K562 (cell line): ENCODE results near the gene FOXN3. TPM values are rescaled to one million over a fixed set of nuclear protein-coding genes. Genes with fewer than 3 reads are reported as not detected.

Experiments
- ATAC-seq: fragments of 200-7000 bp; cut with Tn5 transposase; 3 replicates; pipeline ENCODE4 v1.9.1; 2020; ENCODE audit warnings: moderate library complexity
- BruUV-seq: library from RNA; stranded (reverse); fragments of 400-500 nt; replicated peaks from 2 replicates; lab custom pipeline; 2021; lab: Mats Ljungman, UMichigan
- CTCF ChIA-PET: fragments of 300-600 bp; formaldehyde crosslinking; extraction: SDS; loops from one replicate; lab custom pipeline; 2021; ENCODE audit warnings: low intra/inter-chr PET ratio; lab: Yijun Ruan, JAX
- POLR2A ChIA-PET: fragments of 300-600, 350-650 bp; sonication (Branson Sonifier 250); formaldehyde crosslinking; extraction: SDS; loops from one replicate; lab custom pipeline; 2021; ENCODE audit warnings: antibody characterized with exemption, inconsistent platforms; lab: Yijun Ruan, JAX
- DNase-seq, 4 experiments: peaks; one replicate each; pipeline versions ENCODE4 v3.0.0 to v3.0.0-alpha.2; 2011 to 2018; ENCODE audit warnings: low spot score in 3 of 4, mixed read lengths in 3 of 4; ENCODE audit errors: extremely low read depth in 1 of 4
- FAIRE-seq: peaks from 2 replicates; lab custom pipeline; 2011; peaks lifted over from hg19 to GRCh38; lab: Jason Lieb, UNC
- H2AFZ ChIP-seq: 2 replicates; pipeline ENCODE4 v1.6.0; 2011; ENCODE audit warnings: low read depth, low read length, control low read depth, inconsistent platforms
- H3K27ac ChIP-seq: fragments of 200-600 bp; 3 replicates; pipeline ENCODE4 v1.8.0; 2011; ENCODE audit warnings: low read depth, mild to moderate bottlenecking, control low read depth, inconsistent platforms, low read length, moderate library complexity, mixed read lengths; ENCODE audit errors: extremely low read depth
- H3K27me3 ChIP-seq, 2 experiments: fragments of 300-600 bp in 1 of 2; 2 replicates in 1 of 2; 3 replicates in 1 of 2; pipeline versions ENCODE4 v1.6.0 to v1.8.0; 2011; ENCODE audit warnings: inconsistent platforms in 2 of 2, low read length in 2 of 2, mild to moderate bottlenecking in 1 of 2, mixed read lengths in 1 of 2, moderate library complexity in 1 of 2; ENCODE audit not compliant: control insufficient read depth in 2 of 2, insufficient read depth in 2 of 2
- H3K36me3 ChIP-seq: fragments of 300-600 bp; 3 replicates; pipeline ENCODE4 v1.8.0; 2011; ENCODE audit warnings: mild to moderate bottlenecking, low read length, inconsistent platforms; ENCODE audit not compliant: control insufficient read depth, insufficient read depth
- H3K4me1 ChIP-seq, 2 experiments: fragments of 200-600 bp in 1 of 2; replicated peaks in 1 of 2; 2 replicates in 1 of 2; 3 replicates in 1 of 2; pipeline versions ENCODE4 v1.5.1 to v1.8.0; 2011; ENCODE audit warnings: inconsistent platforms in 2 of 2, low read length in 2 of 2, mild to moderate bottlenecking in 1 of 2, mixed read lengths in 1 of 2, moderate library complexity in 1 of 2; ENCODE audit not compliant: control insufficient read depth in 2 of 2, insufficient read depth in 2 of 2
- H3K4me2 ChIP-seq: 2 replicates; pipeline ENCODE4 v1.6.1; 2011; ENCODE audit warnings: low read length, control low read depth, inconsistent platforms, mixed read lengths; ENCODE audit not compliant: insufficient read depth
- H3K4me3 ChIP-seq: fragments of 200-600 bp; sonication (generic), shearing (Covaris generic); 2 replicates; pipeline ENCODE4 v1.5.1; 2016; ENCODE audit warnings: control low read depth, inconsistent platforms
- H3K79me2 ChIP-seq: fragments of 200-600 bp; 3 replicates; pipeline ENCODE4 v1.8.0; 2011; ENCODE audit warnings: low read length, inconsistent platforms; ENCODE audit not compliant: control insufficient read depth, insufficient read depth
- H3K9ac ChIP-seq, 2 experiments: 2 replicates each; pipeline versions ENCODE4 v1.6.0 to v1.6.1; 2011; ENCODE audit warnings: low read depth in 2 of 2, low read length in 2 of 2, control low read depth in 1 of 2, inconsistent platforms in 1 of 2, mild to moderate bottlenecking in 1 of 2, mixed read lengths in 1 of 2; ENCODE audit not compliant: insufficient read depth in 1 of 2
- H3K9me1 ChIP-seq: one replicate; pipeline ENCODE4 v1.6.0; 2011; ENCODE audit warnings: inconsistent platforms, mild to moderate bottlenecking, low read length, moderate library complexity; ENCODE audit not compliant: control insufficient read depth, insufficient read depth
- H3K9me3 ChIP-seq: replicated peaks from 2 replicates; pipeline ENCODE4 v1.5.1; 2011; ENCODE audit warnings: low read depth, low read length, inconsistent platforms; ENCODE audit not compliant: control insufficient read depth, insufficient read depth
- H4K20me1 ChIP-seq: replicated peaks from 2 replicates; pipeline ENCODE4 v1.6.1; 2011; ENCODE audit warnings: low read length, inconsistent platforms, mixed read lengths; ENCODE audit not compliant: control insufficient read depth, insufficient read depth
- CBFA2T2 ChIP-seq: fragments of 450-650 bp; conservative IDR thresholded peaks from 2 replicates; pipeline ENCODE4 v1.6.1; 2017; ENCODE audit warnings: mild to moderate bottlenecking
- CBFA2T3 ChIP-seq: fragments of 450-650 bp; IDR thresholded peaks from 2 replicates; pipeline ENCODE4 v1.6.1; 2017
- CREBBP ChIP-seq: IDR thresholded peaks from one replicate; pipeline ENCODE4 v1.6.1; 2012; ENCODE audit warnings: low read depth, mild to moderate bottlenecking, control low read depth, inconsistent platforms, low read length
- FOXA3 ChIP-seq, 2 experiments: fragments of 450-650 bp in 1 of 2; sonication (generic) in 1 of 2; formaldehyde crosslinking; IDR thresholded peaks in 1 of 2; conservative IDR thresholded peaks in 1 of 2; 2 replicates each; pipeline versions ENCODE4 v1.4.0 to v1.8.0; 2020 to 2022; ENCODE audit warnings: mild to moderate bottlenecking in 2 of 2, missing genetic modification reagents in 1 of 2
- NCOA6 ChIP-seq: fragments of 450-650 bp; IDR thresholded peaks from 2 replicates; pipeline ENCODE4 v1.6.1; 2017; ENCODE audit warnings: mild to moderate bottlenecking
- NKRF ChIP-seq: fragments of 450-650 bp; IDR thresholded peaks from 2 replicates; pipeline ENCODE4 v1.6.1; 2016; ENCODE audit warnings: borderline replicate concordance
- PCBP2 ChIP-seq: fragments of 200-400 bp; formaldehyde crosslinking; IDR thresholded peaks from 2 replicates; pipeline ENCODE4 v1.6.1; 2018; ENCODE audit warnings: low read length, low read depth, mild to moderate bottlenecking, moderate library complexity; ENCODE audit not compliant: poor library complexity, severe bottlenecking
- POLR3A ChIP-seq: IDR thresholded peaks from 2 replicates; pipeline ENCODE4 v1.6.1; 2011; ENCODE audit warnings: borderline replicate concordance, mild to moderate bottlenecking, moderate library complexity; ENCODE audit not compliant: insufficient read length, insufficient read depth; ENCODE audit errors: extremely low read depth
- POLR3G ChIP-seq: IDR thresholded peaks from 2 replicates; pipeline ENCODE4 v1.6.1; 2011; ENCODE audit not compliant: insufficient read length, insufficient replicate concordance; ENCODE audit errors: extremely low read depth
- PTBP1 ChIP-seq: fragments of 200-400 bp; formaldehyde crosslinking; IDR thresholded peaks from 2 replicates; pipeline ENCODE4 v1.6.1; 2017; ENCODE audit warnings: low read depth, low read length
- RFX1 ChIP-seq: fragments of 450-650 bp; IDR thresholded peaks from 2 replicates; pipeline ENCODE4 v1.6.1; 2016; ENCODE audit warnings: mild to moderate bottlenecking, moderate library complexity
- SOX6 ChIP-seq: fragments of 450-650 bp; IDR thresholded peaks from 2 replicates; pipeline ENCODE4 v1.6.1; 2014; ENCODE audit warnings: mild to moderate bottlenecking
- SRSF9 ChIP-seq: fragments of 200-400 bp; formaldehyde crosslinking; IDR thresholded peaks from 2 replicates; pipeline ENCODE4 v1.6.1; 2017; ENCODE audit warnings: low read depth, low read length, borderline replicate concordance
- TAF15 ChIP-seq: fragments of 200-400 bp; formaldehyde crosslinking; IDR thresholded peaks from 2 replicates; pipeline ENCODE4 v1.6.1; 2017; ENCODE audit warnings: mild to moderate bottlenecking, low read depth, low read length, moderate library complexity
- ZHX1 ChIP-seq: fragments of 150-350 bp; conservative IDR thresholded peaks from 2 replicates; pipeline ENCODE4 v1.6.1; 2014; ENCODE audit warnings: low read length
- ZNF124 ChIP-seq: sonication (generic); formaldehyde crosslinking; IDR thresholded peaks from 2 replicates; pipeline ENCODE4 v1.8.1; 2022; ENCODE audit warnings: missing genetic modification reagents
- ZNF324 ChIP-seq: fragments of 250-450 bp; sonication (Bioruptor Pico); IDR thresholded peaks from 2 replicates; pipeline ENCODE4 v1.4.0; 2020; ENCODE audit warnings: mild to moderate bottlenecking
- ZNF780A ChIP-seq: fragments of 250-450 bp; sonication (Bioruptor Pico); IDR thresholded peaks from 2 replicates; pipeline ENCODE4 v1.5.0; 2021; ENCODE audit warnings: mild to moderate bottlenecking
- WGBS: fragments of 100-300 bp; shearing (Covaris generic); methylation state at CpG from one replicate; pipeline ENCODE4 v1.1.6; 2016; ENCODE audit warnings: low coverage, mixed read lengths; ENCODE audit not compliant: insufficient coverage; ENCODE audit errors: missing lambda C conversion rate; 5-methylcytosine and 5-hydroxymethylcytosine counted together
- in situ Hi-C: fragments of 300-500 bp; cut with MboI; formaldehyde crosslinking; loops from 4 replicates; pipeline ENCODE4 v1.15.0; 2018; ENCODE audit warnings: inconsistent platforms, mixed read lengths
- intact Hi-C: fragments of 100-400 bp; cut with micrococcal nuclease; formaldehyde crosslinking; loops from 2 replicates; pipeline ENCODE4 v1.14.2; 2022
- polyA plus RNA-seq, 8 experiments: library from polyadenylated mRNA; depleted of rRNA in 4 of 8; stranded (reverse) in 5 of 8; unstranded in 3 of 8; fragments of >200 nt; fragmentation: Nextera tagmentation in 2 of 8; fragmentation: Illumina TruSeq in 1 of 8; extraction: Ambion mirVana in 2 of 8; extraction: Trizol in 1 of 8; gene quantifications; 2 replicates each; pipeline versions ENCODE4 v1.2.1 to v1.2.3, GENCODE V29; 2011 to 2014; ENCODE audit warnings: inconsistent platforms in 1 of 8, missing spikeins in 1 of 8
- total RNA-seq, 7 experiments: library from RNA; depleted of rRNA in 6 of 7; stranded (reverse); fragments of >200 nt in 6 of 7; fragmentation: Illumina TruSeq in 2 of 7; extraction: Trizol in 2 of 7; gene quantifications; 2 replicates each; pipeline versions ENCODE4 v1.2.1 to v1.2.3, GENCODE V29; 2011 to 2021; ENCODE audit warnings: low replicate concordance in 1 of 7

FOXN3 gene
- total and polyA plus RNA-seq, 9 of the 15 experiments (the other 6 are each of a cell fraction or from before 2014, with no cell fraction given): 0.07 to 1.3 (median 0.40) TPM

GRCh38 chr14:89392181-89392580 lies 24.9 kb downstream of the FOXN3 start (continued):
- no peak for TF ChIP-seq NKRF
- TF ChIP-seq PCBP2: no peak
- no peak for TF ChIP-seq ZNF780A (CRISPR knock-in tag)
- no peak for TF ChIP-seq RFX1
- no peak for TF ChIP-seq PTBP1

GRCh38 chr14:89391556-89391955 lies 25.5 kb downstream of the FOXN3 start:
- H3K4me1 ChIP-seq: no peaks in the 10 kb centered on the region
- no peaks in the 10 kb centered on the region for H4K20me1 ChIP-seq
- no TSS peak for BruUV-seq
- DNase-seq: no peak
- no peak for FAIRE-seq
- H2AFZ ChIP-seq: no peak overlapping the region
- no peaks in the 10 kb centered on the region for H3K79me2 ChIP-seq
- intact Hi-C loops (no loop called here), in situ Hi-C loops (no loop called here)
- H3K9me3 ChIP-seq: no peaks in the 10 kb centered on the region
- CTCF ChIA-PET: no interaction called here
- H3K9me1 ChIP-seq: no peaks in the 10 kb centered on the region
- 9% methylated on average over 7 of the region's 8 CpGs for WGBS
- no peak overlapping the region for H3K9ac ChIP-seq
- ATAC-seq: no peak
- H3K36me3 ChIP-seq: no peaks in the 10 kb centered on the region
- TF ChIP-seq CBFA2T2 (no peak), TAF15 (no peak), CBFA2T3 (no peak), POLR3A (no peak), ZNF324 (no peak), SRSF9 (no peak), NCOA6 (no peak), FOXA3 (CRISPR knock-in tag; conservative IDR thresholded peaks at IDR 0.05 in 1 of 2, IDR thresholded peaks at IDR 0.05 in 1 of 2) (no peak), ZHX1 (no peak), ZNF124 (CRISPR knock-in tag) (no peak), POLR3G (no peak), SOX6 (no peak), CREBBP (no peak)
- no peaks in the 10 kb centered on the region; a peak in 2 of 5 replicates for H3K27me3 ChIP-seq
- no peak overlapping the region for H3K4me2 ChIP-seq
- H3K27ac ChIP-seq: no peak overlapping the region
- no peak overlapping the region for H3K4me3 ChIP-seq
- POLR2A ChIA-PET: no interaction called here
